ENCODE results near the gene FAM83G.

DNA sequence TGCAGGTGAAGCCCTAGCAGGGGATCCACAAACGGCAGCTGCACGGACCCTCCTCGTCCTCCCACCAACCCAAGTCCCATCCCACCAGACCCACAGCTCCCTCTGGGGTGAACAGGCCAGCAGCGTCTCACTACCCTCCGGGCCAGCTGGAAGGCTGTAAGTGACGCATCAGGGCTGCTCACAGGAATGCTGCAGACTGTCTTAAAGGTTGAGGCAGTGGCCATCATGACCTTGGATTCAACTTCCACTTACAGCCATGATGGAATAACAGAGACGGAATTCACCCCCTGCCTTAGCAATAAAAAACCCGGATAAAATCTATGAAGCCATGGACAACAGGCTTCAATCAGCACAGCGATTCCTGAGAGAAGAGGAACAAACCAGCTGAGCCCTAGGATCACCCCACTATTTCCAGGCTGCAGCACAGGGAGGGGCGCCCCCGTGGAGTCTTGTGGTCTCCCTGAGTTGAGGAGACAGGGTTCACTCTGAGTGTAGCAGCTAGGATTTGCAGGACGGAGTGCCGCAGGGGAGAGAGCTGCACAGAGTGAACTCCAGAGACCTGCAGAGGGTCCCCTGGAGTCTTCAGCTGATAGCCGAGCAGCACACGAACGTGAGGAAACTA, 10.5 kb downstream of the FAM83G start:
- TF ChIP-seq, protein P1, sequence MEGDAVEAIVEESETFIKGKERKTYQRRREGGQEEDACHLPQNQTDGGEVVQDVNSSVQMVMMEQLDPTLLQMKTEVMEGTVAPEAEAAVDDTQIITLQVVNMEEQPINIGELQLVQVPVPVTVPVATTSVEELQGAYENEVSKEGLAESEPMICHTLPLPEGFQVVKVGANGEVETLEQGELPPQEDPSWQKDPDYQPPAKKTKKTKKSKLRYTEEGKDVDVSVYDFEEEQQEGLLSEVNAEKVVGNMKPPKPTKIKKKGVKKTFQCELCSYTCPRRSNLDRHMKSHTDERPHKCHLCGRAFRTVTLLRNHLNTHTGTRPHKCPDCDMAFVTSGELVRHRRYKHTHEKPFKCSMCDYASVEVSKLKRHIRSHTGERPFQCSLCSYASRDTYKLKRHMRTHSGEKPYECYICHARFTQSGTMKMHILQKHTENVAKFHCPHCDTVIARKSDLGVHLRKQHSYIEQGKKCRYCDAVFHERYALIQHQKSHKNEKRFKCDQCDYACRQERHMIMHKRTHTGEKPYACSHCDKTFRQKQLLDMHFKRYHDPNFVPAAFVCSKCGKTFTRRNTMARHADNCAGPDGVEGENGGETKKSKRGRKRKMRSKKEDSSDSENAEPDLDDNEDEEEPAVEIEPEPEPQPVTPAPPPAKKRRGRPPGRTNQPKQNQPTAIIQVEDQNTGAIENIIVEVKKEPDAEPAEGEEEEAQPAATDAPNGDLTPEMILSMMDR (IDR thresholded peaks at IDR 0.05): no peak
- TF ChIP-seq POLR2A (IDR thresholded peaks at IDR 0.05): no peak
